Psoas muscle (tissue), 8 donors: ENCODE data around the gene USP30. TPM values are rescaled to one million over a fixed set of nuclear protein-coding genes. Genes with fewer than 3 reads are reported as not detected.

Experiments used
- ATAC-seq, 4 donors: fragments of 200-7000 bp; cut with Tn5 transposase; one replicate each; pipeline ENCODE4 v1.9.1; 2020; ENCODE audit warnings: moderate library complexity in 3 of 4, mild to moderate bottlenecking in 2 of 4
- DNase-seq, 2 donors: peaks; one replicate each; pipeline ENCODE4 v3.0.0-alpha.2; 2020
- H3K27ac ChIP-seq: fragments of 200-600 bp; one replicate; pipeline ENCODE4 v1.8.0; 2022
- H3K27me3 ChIP-seq, 3 donors: fragments of 200-600 bp in 1 of 3; one replicate each; pipeline versions ENCODE4 v1.6.1 to v1.8.0; 2013 to 2022; ENCODE audit warnings: low read length in 2 of 3, mild to moderate bottlenecking in 2 of 3, moderate library complexity in 1 of 3; ENCODE audit not compliant: insufficient read depth in 3 of 3
- H3K36me3 ChIP-seq, 2 donors: fragments of 200-600 bp in 1 of 2; one replicate each; pipeline versions ENCODE4 v1.6.1 to v1.8.0; 2013 to 2022; ENCODE audit warnings: low read depth in 1 of 2, mild to moderate bottlenecking in 1 of 2, moderate library complexity in 1 of 2; ENCODE audit not compliant: insufficient read depth in 1 of 2
- H3K4me1 ChIP-seq: fragments of 200-600 bp; one replicate; pipeline ENCODE4 v1.8.0; 2022
- H3K4me3 ChIP-seq: fragments of 200-600 bp; one replicate; pipeline ENCODE4 v1.8.0; 2022; ENCODE audit warnings: mild to moderate bottlenecking
- H3K9me3 ChIP-seq: fragments of 200-600 bp; one replicate; pipeline ENCODE4 v1.8.0; 2022
- WGBS, 3 donors: extraction: QIAGEN DNeasy Blood & Tissue Kit; methylation state at CpG; one replicate each; pipeline versions ENCODE4 v1.1.6 to v1.1.7; 2013; 5-methylcytosine and 5-hydroxymethylcytosine counted together
- intact Hi-C, 2 donors: fragments of 100-400 bp; cut with DNase I; formaldehyde crosslinking; loops; one replicate each; pipeline versions ENCODE4 v1.11.0 to v1.14.2; 2022
- polyA plus RNA-seq, 3 donors: library from polyadenylated mRNA; stranded (reverse); fragments of 200-250 nt; gene quantifications; one replicate each; pipeline ENCODE4 v1.2.3, GENCODE V29; 2013
- total RNA-seq, 4 donors: library from RNA; stranded (reverse); fragmentation: NEBNext Ultra II Directional in 2 of 4; extraction: Animal tissue kit (Norgen Biotek cat#: 25700) in 2 of 4; gene quantifications; one replicate each; pipeline versions ENCODE4 v1.2.1 to v1.2.4, GENCODE V29; 2021 to 2023
- TF ChIP-seq, protein P1 (sequence below): fragments of 200-600 bp; IDR thresholded peaks from one replicate; pipeline ENCODE4 v1.8.0; 2022; ENCODE audit warnings: antibody characterized with exemption
- donor health status: healthy with polysubstance abuse.
- donor health status: DM: no; HTN: no; CAD: no; lungs with moderate emphysema.
- donor health status: Bipolar disorder and iron deficiency.
- donor health status: healthy.
- donor health status: DM: yes; HTN: yes; CAD: no.
- donor health status: DM: no; HTN: no; CAD: no.
- donor health status: DM: no; HTN: no; CAD: no.
- donor health status: DM: yes; HTN: yes; CAD: no.

Gene USP30
- total and polyA plus RNA-seq, 7 donors = 4.7 to 14.6 (median 10.9) TPM

DNA sequence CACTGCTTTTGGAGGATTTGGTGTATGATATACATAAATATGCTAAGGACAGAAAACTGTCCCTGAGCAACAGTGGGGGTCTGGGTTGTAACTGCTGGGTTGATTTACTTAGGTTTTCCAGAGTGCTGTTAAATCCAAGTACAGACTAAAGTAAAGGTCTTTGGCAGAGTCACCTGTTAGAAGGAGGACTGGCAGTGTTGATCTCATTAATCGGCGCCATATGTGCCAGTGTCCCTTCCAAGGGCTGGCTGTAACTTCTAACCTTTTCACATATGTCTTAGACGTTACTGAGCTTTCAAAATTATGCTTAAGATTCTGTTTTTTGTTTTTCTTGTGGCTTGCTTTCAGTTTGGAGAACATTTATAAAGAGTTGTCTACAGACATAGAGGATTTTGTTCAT, 50.1 kb downstream of the USP30 start:
- H3K9me3 ChIP-seq = no peaks in the 10 kb centered on the region
- no peak for DNase-seq
- intact Hi-C loops = no loop called here
- peaks cover 14% of the 10 kb centered on the region for H3K4me1 ChIP-seq
- H3K4me3 ChIP-seq = no peak overlapping the region
- WGBS, 3 donors = 74 to 89% (median 80%) methylated on average over 3 of the region's 3 CpGs
- no peak for ATAC-seq
- TF ChIP-seq, protein P1, sequence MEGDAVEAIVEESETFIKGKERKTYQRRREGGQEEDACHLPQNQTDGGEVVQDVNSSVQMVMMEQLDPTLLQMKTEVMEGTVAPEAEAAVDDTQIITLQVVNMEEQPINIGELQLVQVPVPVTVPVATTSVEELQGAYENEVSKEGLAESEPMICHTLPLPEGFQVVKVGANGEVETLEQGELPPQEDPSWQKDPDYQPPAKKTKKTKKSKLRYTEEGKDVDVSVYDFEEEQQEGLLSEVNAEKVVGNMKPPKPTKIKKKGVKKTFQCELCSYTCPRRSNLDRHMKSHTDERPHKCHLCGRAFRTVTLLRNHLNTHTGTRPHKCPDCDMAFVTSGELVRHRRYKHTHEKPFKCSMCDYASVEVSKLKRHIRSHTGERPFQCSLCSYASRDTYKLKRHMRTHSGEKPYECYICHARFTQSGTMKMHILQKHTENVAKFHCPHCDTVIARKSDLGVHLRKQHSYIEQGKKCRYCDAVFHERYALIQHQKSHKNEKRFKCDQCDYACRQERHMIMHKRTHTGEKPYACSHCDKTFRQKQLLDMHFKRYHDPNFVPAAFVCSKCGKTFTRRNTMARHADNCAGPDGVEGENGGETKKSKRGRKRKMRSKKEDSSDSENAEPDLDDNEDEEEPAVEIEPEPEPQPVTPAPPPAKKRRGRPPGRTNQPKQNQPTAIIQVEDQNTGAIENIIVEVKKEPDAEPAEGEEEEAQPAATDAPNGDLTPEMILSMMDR = no peak
- H3K27me3 ChIP-seq = no peaks in the 10 kb centered on the region
- no peak overlapping the region for H3K27ac ChIP-seq
- peaks cover 0 to 67% of the 10 kb centered on the region in 2 donors for H3K36me3 ChIP-seq

DNA sequence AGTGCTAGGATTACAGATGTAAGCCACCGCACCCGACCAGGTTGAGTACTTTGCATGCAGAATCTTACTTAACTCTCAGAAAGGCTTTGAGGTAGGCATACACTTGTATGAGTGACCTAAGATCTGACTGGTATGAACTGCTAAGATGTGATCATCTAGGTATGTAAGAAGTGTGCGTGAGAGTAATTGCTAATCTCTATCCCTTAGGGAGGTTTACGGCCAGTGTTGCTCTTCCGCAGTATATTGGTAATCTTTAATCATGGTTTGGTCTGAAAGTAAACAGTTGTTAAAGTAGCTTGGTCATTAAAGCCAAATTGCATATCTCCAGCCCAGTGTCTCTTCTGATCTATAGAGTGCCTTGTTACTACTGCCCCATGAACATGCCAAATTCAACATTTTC, 52.8 kb downstream of the USP30 start:
- Histone ChIP-seq H3K9me3 (no peaks in the 10 kb centered on the region), H3K4me1 (no peaks in the 10 kb centered on the region), H3K36me3 (peaks cover 0 to 81% of the 10 kb centered on the region in 2 donors), H3K4me3 (no peak overlapping the region), H3K27ac (no peak overlapping the region), H3K27me3 (no peaks in the 10 kb centered on the region)
- WGBS, 3 donors = 85 to 91% (median 90%) methylated on average over 5 of the region's 5 CpGs
- DNase-seq = no peak
- ATAC-seq = no peak
- TF ChIP-seq, protein P1 = no peak
- intact Hi-C loops = no loop called here

DNA sequence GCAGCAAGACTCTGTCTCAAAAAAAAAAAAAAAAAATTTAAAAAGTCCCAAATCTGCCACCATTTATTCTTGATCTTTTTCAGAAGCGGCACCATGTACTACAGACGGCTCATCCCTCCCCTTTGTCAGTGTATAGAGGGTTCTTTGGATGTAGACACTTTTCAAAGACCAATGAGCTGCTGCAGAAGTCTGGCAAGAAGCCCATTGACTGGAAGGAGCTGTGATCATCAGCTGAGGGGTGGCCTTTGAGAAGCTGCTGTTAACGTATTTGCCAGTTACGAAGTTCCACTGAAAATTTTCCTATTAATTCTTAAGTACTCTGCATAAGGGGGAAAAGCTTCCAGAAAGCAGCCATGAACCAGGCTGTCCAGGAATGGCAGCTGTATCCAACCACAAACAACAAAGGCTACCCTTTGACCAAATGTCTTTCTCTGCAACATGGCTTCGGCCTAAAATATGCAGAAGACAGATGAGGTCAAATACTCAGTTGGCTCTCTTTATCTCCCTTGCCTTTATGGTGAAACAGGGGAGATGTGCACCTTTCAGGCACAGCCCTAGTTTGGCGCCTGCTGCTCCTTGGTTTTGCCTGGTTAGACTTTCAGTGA, 57.5 kb downstream of the USP30 start:
- Histone ChIP-seq H3K36me3 (peaks cover 0 to 44% of the 10 kb centered on the region in 2 donors), H3K27ac (peak overlapping the region; percentile 97), H3K4me1 (peaks cover 22% of the 10 kb centered on the region), H3K9me3 (no peaks in the 10 kb centered on the region), H3K4me3 (no peak overlapping the region), H3K27me3 (no peaks in the 10 kb centered on the region)
- no peak for DNase-seq
- TF ChIP-seq, protein P1 = no peak
- intact Hi-C loops = loop anchor here (2.0 to 5.0 kb wide), 4 partner anchors 45 to 277 kb away; no protein-coding TSS in a partner anchor
- no peak for ATAC-seq
- WGBS, 3 donors = 86 to 90% (median 89%) methylated on average over 6 of the region's 6 CpGs

DNA sequence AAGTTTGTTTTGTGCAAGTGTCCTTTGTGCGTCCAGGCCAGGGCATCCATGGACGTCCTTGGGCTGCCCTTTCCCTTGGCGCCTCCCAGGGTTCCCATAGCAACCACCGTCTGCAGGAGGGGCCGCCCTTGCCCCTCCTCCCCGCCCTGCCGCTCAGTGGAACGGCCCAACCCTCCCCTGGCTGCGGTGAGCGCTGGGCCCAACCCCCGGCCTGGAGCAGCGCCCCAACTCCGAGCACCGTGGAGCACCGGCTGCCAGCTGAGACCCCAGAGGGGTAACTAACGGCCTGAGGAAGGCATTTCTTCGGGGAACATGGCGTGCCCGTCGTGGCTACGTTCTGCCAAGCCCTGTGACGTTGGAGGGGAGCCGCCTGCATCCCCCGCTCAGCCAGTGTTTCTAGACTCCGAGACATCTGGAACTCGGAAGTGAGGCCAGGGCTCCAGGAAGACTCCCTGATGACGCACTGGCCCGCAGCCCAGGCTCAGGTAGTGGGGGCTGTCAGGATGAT, 58.7 kb downstream of the USP30 start:
- Histone ChIP-seq H3K27me3 (no peaks in the 10 kb centered on the region), H3K4me3 (peak overlapping the region; percentile 71), H3K27ac (peak overlapping the region; percentile 97), H3K4me1 (peaks cover 34% of the 10 kb centered on the region), H3K9me3 (no peaks in the 10 kb centered on the region), H3K36me3 (peaks cover 0 to 32% of the 10 kb centered on the region in 2 donors)
- ATAC-seq (peak; percentile 61 to 78 (median 67)), DNase-seq (peak; percentile 91 to 95)
- 5 to 8% (median 5%) methylated on average over 28 of the region's 28 CpGs for WGBS, 3 donors
- TF ChIP-seq, protein P1 = no peak
- intact Hi-C loops = loop anchor here (2.0 to 5.0 kb wide), 4 partner anchors 44 to 276 kb away; no protein-coding TSS in a partner anchor
